GM23248 (cell line): ENCODE results near the gene ZNF821.

Experiments used
- EZH2 ChIP-seq: fragments of 200-600 bp; sonication (generic); IDR thresholded peaks from 2 replicates; pipeline ENCODE4 v1.6.1; 2018; ENCODE audit warnings: antibody characterized with exemption, mild to moderate bottlenecking; ENCODE audit not compliant: insufficient read depth, poor library complexity, severe bottlenecking
- EZH2phosphoT487 ChIP-seq: fragments of 200-600 bp; sonication (generic); IDR thresholded peaks from 2 replicates; pipeline ENCODE4 v1.6.1; 2018; ENCODE audit warnings: antibody characterized with exemption, moderate library complexity, mild to moderate bottlenecking, low read depth; ENCODE audit not compliant: insufficient read depth

GRCh38 chr16:71859762-71860521 is 24.0 kb downstream of the ZNF821 start:
- no peak for TF ChIP-seq EZH2phosphoT487
- no peak for TF ChIP-seq EZH2
